22Rv1 (cell line): Measurements from ENCODE around the gene ZNF57.
"Not testable (repeated sequence)": the region's sequence is repeated elsewhere in the genome, so short reads cannot be mapped to it uniquely, and the experiment has no call there.

Source experiments
- H3K27ac ChIP-seq: fragments of 450-650 bp; 2 replicates; pipeline ENCODE4 v1.5.1; 2017
- CTCF ChIP-seq: fragments of 450-650 bp; IDR thresholded peaks from 2 replicates; pipeline ENCODE4 v1.5.1; 2017; ENCODE audit warnings: mild to moderate bottlenecking
- ZFX ChIP-seq: fragments of 450-650 bp; IDR thresholded peaks from 2 replicates; pipeline ENCODE4 v1.6.1; 2017; ENCODE audit warnings: antibody characterized with exemption, borderline replicate concordance

Gene ZNF57

GRCh38 chr19:2902590-2903218 lies 2.0 kb downstream of the ZNF57 start:
- TF ChIP-seq CTCF (no peak), ZFX (no peak)
- no peak overlapping the region for H3K27ac ChIP-seq

- H3K27ac ChIP-seq: not testable (repeated sequence)
Observed at GRCh38 chr19:2903326-2903725, 2.6 kb downstream of the ZNF57 start.

GRCh38 chr19:2905918-2906519 lies 5.3 kb downstream of the ZNF57 start:
- no peak overlapping the region for H3K27ac ChIP-seq

GRCh38 chr19:2906631-2907195 lies 6.0 kb downstream of the ZNF57 start:
- TF ChIP-seq ZFX: no peak
- TF ChIP-seq CTCF: no peak
- H3K27ac ChIP-seq: no peak overlapping the region

More at GRCh38 chr19:2905918-2906519, 5.3 kb downstream of the ZNF57 start:
- TF ChIP-seq ZFX: no peak
- TF ChIP-seq CTCF: no peak

- TF ChIP-seq ZFX: no peak
- H3K27ac ChIP-seq: no peak overlapping the region
Observed at GRCh38 chr19:2912306-2912705, 11.6 kb downstream of the ZNF57 start.

- H3K27ac ChIP-seq: no peak overlapping the region
- TF ChIP-seq CTCF: no peak
- TF ChIP-seq ZFX: no peak
Observed at GRCh38 chr19:2917275-2918184, 16.8 kb downstream of the ZNF57 start.

- H3K27ac ChIP-seq: no peak overlapping the region
- TF ChIP-seq ZFX (no peak), CTCF (no peak)
Observed at GRCh38 chr19:2922987-2923386, 22.3 kb downstream of the ZNF57 start.

GRCh38 chr19:2923510-2923909 lies 22.8 kb downstream of the ZNF57 start:
- no peak overlapping the region for H3K27ac ChIP-seq
- no peak for TF ChIP-seq ZFX
- no peak for TF ChIP-seq CTCF
